Activated CD4-positive, alpha-beta memory T cell treated with anti-CD3 and anti-CD28 coated beads for 36 hours (primary cell): ENCODE results near the gene PPP2R5D. TPM values are rescaled to one million over a fixed set of nuclear protein-coding genes. Genes with fewer than 3 reads are reported as not detected.
"Not testable (repeated sequence)": the region's sequence is repeated elsewhere in the genome, so short reads cannot be mapped to it uniquely, and the experiment has no call there.

ENCODE experiments used
- CTCF ChIA-PET: fragments of 350-600 bp; sonication (Branson Sonifier 250); formaldehyde crosslinking; loops from one replicate; lab custom pipeline; 2021; ENCODE audit warnings: antibody characterized with exemption, inconsistent platforms; lab: Charles Lee
- POLR2A ChIA-PET: fragments of 350-600 bp; sonication (Branson Sonifier 250); formaldehyde crosslinking; loops from one replicate; lab custom pipeline; 2021; ENCODE audit warnings: antibody characterized with exemption; lab: Charles Lee
- DNase-seq: peaks from one replicate; pipeline ENCODE4 v3.0.0-alpha.2; 2020
- H3K27ac Mint-ChIP-seq: one replicate; pipeline ENCODE4 v1.8.0; 2021; ENCODE audit warnings: mixed read lengths
- H3K27me3 Mint-ChIP-seq: one replicate; pipeline ENCODE4 v1.8.0; 2021; ENCODE audit warnings: mixed read lengths
- H3K36me3 Mint-ChIP-seq: one replicate; pipeline ENCODE4 v1.8.0; 2021; ENCODE audit warnings: mixed read lengths
- H3K4me1 Mint-ChIP-seq: one replicate; pipeline ENCODE4 v1.8.0; 2021; ENCODE audit warnings: low read depth, mixed read lengths
- H3K4me3 Mint-ChIP-seq: one replicate; pipeline ENCODE4 v1.8.0; 2021; ENCODE audit warnings: mild to moderate bottlenecking, mixed read lengths
- H3K9me3 Mint-ChIP-seq: one replicate; pipeline ENCODE4 v1.8.0; 2021; ENCODE audit warnings: mixed read lengths
- intact Hi-C: fragments of 100-400 bp; cut with micrococcal nuclease; formaldehyde crosslinking; loops from one replicate; pipeline ENCODE4 v1.15.1; 2023
- total RNA-seq, 2 experiments: library from RNA; stranded (reverse); gene quantifications; one replicate each; pipeline ENCODE4 v1.2.3, GENCODE V29; 2021

Gene PPP2R5D
- 10 to 100 TPM; 59.1 to 60.2 TPM for total RNA-seq

- H3K27ac Mint-ChIP-seq, result peak within 1 kb of the TSS; percentile 85
- no peaks in the 10 kb centered on the region for H3K9me3 Mint-ChIP-seq
- ChIA-PET CTCF (interaction anchor here (0.8 to 1.4 kb wide), 5 partner anchors 12 to 258 kb away, joined by 3 to 7 read pairs (median 4); partner anchors contain the start of gene CNPY3), POLR2A (interaction anchor here (0.6 to 2.0 kb wide), 11 partner anchors 10 to 240 kb away, joined by 3 to 15 read pairs (median 4); partner anchors contain the start of genes CNPY3, KLC4, KLHDC3 and MEA1)
- intact Hi-C loops, result loop anchor here (1.0 to 2.0 kb wide), 4 partner anchors 30 to 237 kb away; partner anchors contain the start of genes CNPY3, CUL7, KLHDC3 and TBCC
- peak within 1 kb of the TSS; percentile 85 for H3K4me3 Mint-ChIP-seq
- H3K27me3 Mint-ChIP-seq, result no peaks in the 10 kb centered on the region
- H3K4me1 Mint-ChIP-seq, result peaks cover 56% of the 10 kb centered on the region
- H3K36me3 Mint-ChIP-seq, result peaks cover 4% of the 10 kb centered on the region
- peak; percentile 99 for DNase-seq
These were observed at the start of gene PPP2R5D for GRCh38 chr6:42984001-42984923. Gene PPP2R5D, plus strand, starts transcription at chr6:42984570. Its CDS starts 108 bp downstream, at chr6:42984678.

- no peak for DNase-seq
- ChIA-PET CTCF (interaction anchor here (1.0 kb wide), 1 partner anchor 208 kb away, joined by 4 read pairs; no protein-coding TSS in a partner anchor), POLR2A (no interaction called here)
- no peaks in the 10 kb centered on the region for H3K27me3 Mint-ChIP-seq
- H3K9me3 Mint-ChIP-seq, result no peaks in the 10 kb centered on the region
- H3K4me3 Mint-ChIP-seq, result no peak overlapping the region
- peaks cover 41% of the 10 kb centered on the region for H3K36me3 Mint-ChIP-seq
- intact Hi-C loops, result no loop called here
- H3K27ac Mint-ChIP-seq, result no peak overlapping the region
- peaks cover 35% of the 10 kb centered on the region for H3K4me1 Mint-ChIP-seq
These were observed 49.0 kb upstream of the PPP2R5D start for GRCh38 chr6:42935322-42935721.

DNA sequence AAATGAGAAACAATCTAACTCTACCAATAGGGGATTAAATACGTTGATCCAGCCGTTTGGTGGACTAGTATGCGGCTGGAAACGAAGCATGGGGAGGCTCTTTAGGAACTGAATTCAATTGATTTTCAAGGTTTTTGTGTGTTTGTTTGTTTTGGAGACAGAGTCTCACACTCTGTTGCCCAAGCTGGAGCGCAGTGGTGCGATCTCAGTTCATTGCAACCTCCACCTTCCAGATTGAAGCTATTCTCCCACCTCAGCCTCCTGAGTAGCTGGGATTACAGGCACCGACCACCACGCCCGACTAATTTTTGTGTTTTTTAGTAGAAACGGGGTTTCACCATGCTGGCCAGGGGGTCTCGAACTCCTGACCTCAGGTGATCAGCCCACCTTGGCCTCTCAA is 48.0 kb upstream of the PPP2R5D start:
- H3K4me3 Mint-ChIP-seq, result no peak overlapping the region
- no peaks in the 10 kb centered on the region for H3K27me3 Mint-ChIP-seq
- CTCF ChIA-PET, result no interaction called here
- H3K9me3 Mint-ChIP-seq, result no peaks in the 10 kb centered on the region
- DNase-seq, result no peak
- intact Hi-C loops, result no loop called here
- peaks cover 42% of the 10 kb centered on the region for H3K36me3 Mint-ChIP-seq
- POLR2A ChIA-PET, result interaction anchor here (1.3 kb wide), 1 partner anchor 77 kb away, joined by 3 read pairs; the partner anchor contains the start of gene MEA1
- peaks cover 25% of the 10 kb centered on the region for H3K4me1 Mint-ChIP-seq
- H3K27ac Mint-ChIP-seq, result no peak overlapping the region

GRCh38 chr6:42937548-42938427 is 46.6 kb upstream of the PPP2R5D start:
- H3K9me3 Mint-ChIP-seq, result no peaks in the 10 kb centered on the region
- ChIA-PET POLR2A (interaction anchor here (0.6 to 1.6 kb wide), 4 partner anchors 9 to 268 kb away, joined by 3 to 4 read pairs (median 4); partner anchors contain the start of genes CNPY3 and MEA1), CTCF (interaction anchor here (0.9 kb wide), 1 partner anchor 205 kb away, joined by 3 read pairs; no protein-coding TSS in a partner anchor)
- H3K27ac Mint-ChIP-seq, result no peak overlapping the region
- no peaks in the 10 kb centered on the region for H3K27me3 Mint-ChIP-seq
- peaks cover 31% of the 10 kb centered on the region for H3K36me3 Mint-ChIP-seq
- no peak for DNase-seq
- H3K4me1 Mint-ChIP-seq, result peaks cover 13% of the 10 kb centered on the region
- intact Hi-C loops, result no loop called here
- no peak overlapping the region for H3K4me3 Mint-ChIP-seq

DNA sequence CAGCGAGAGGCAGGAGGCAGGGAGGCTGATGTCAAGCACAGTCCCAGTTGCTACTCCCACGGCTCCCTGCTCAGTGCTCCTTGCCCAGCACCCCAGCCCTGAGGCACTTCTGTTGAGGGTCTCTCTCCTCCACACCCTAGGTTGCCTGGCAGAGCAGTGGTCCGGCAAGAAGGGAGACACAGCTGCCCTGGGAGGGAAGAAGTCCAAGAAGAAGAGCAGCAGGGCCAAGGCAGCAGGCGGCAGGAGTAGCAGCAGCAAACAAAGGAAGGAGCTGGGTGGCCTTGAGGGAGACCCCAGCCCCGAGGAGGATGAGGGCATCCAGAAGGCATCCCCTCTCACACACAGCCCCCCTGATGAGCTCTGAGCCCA is 46.0 kb upstream of the PPP2R5D start:
- no peak overlapping the region for H3K27ac Mint-ChIP-seq
- H3K4me1 Mint-ChIP-seq, result peaks cover 7% of the 10 kb centered on the region
- ChIA-PET POLR2A (interaction anchor here (0.6 to 1.6 kb wide), 2 partner anchors 10 to 57 kb away, joined by 4 read pairs; partner anchors contain the start of gene CNPY3), CTCF (interaction anchor here (0.9 kb wide), 1 partner anchor 205 kb away, joined by 3 read pairs; no protein-coding TSS in a partner anchor)
- H3K27me3 Mint-ChIP-seq, result no peaks in the 10 kb centered on the region
- no peak overlapping the region for H3K4me3 Mint-ChIP-seq
- intact Hi-C loops, result no loop called here
- H3K9me3 Mint-ChIP-seq, result no peaks in the 10 kb centered on the region
- peaks cover 29% of the 10 kb centered on the region for H3K36me3 Mint-ChIP-seq
- no peak for DNase-seq

GRCh38 chr6:42938987-42939809 is 45.2 kb upstream of the PPP2R5D start:
- Mint-ChIP-seq H3K4me3 (no peak overlapping the region), H3K27me3 (no peaks in the 10 kb centered on the region), H3K36me3 (peaks cover 31% of the 10 kb centered on the region), H3K4me1 (peaks cover 5% of the 10 kb centered on the region), H3K27ac (no peak overlapping the region), H3K9me3 (no peaks in the 10 kb centered on the region)
- intact Hi-C loops, result no loop called here
- POLR2A ChIA-PET, result interaction anchor here (1.2 kb wide), 1 partner anchor 10 kb away, joined by 3 read pairs; the partner anchor contains the start of gene CNPY3
- CTCF ChIA-PET, result interaction anchor here (0.9 kb wide), 1 partner anchor 205 kb away, joined by 3 read pairs; no protein-coding TSS in a partner anchor
- no peak for DNase-seq

- Mint-ChIP-seq H3K4me1 (peaks cover 4% of the 10 kb centered on the region), H3K27me3 (no peaks in the 10 kb centered on the region), H3K9me3 (no peaks in the 10 kb centered on the region), H3K4me3 (no peak overlapping the region), H3K36me3 (peaks cover 30% of the 10 kb centered on the region), H3K27ac (no peak overlapping the region)
- DNase-seq, result no peak
- CTCF ChIA-PET, result no interaction called here
- POLR2A ChIA-PET, result interaction anchor here (1.2 kb wide), 1 partner anchor 10 kb away, joined by 3 read pairs; the partner anchor contains the start of gene CNPY3
- intact Hi-C loops, result no loop called here
These were observed 44.6 kb upstream of the PPP2R5D start for GRCh38 chr6:42939810-42940167.

GRCh38 chr6:42940493-42941045 is 43.8 kb upstream of the PPP2R5D start:
- H3K27ac Mint-ChIP-seq, result peak overlapping the region; percentile 33
- H3K9me3 Mint-ChIP-seq, result no peaks in the 10 kb centered on the region
- no peaks in the 10 kb centered on the region for H3K27me3 Mint-ChIP-seq
- H3K36me3 Mint-ChIP-seq, result peaks cover 29% of the 10 kb centered on the region
- no peak for DNase-seq
- CTCF ChIA-PET, result no interaction called here
- no peak overlapping the region for H3K4me3 Mint-ChIP-seq
- intact Hi-C loops, result no loop called here
- H3K4me1 Mint-ChIP-seq, result peaks cover 1% of the 10 kb centered on the region
- POLR2A ChIA-PET, result interaction anchor here (0.6 to 1.2 kb wide), 2 partner anchors 11 to 287 kb away, joined by 3 read pairs; partner anchors contain the start of gene CNPY3

GRCh38 chr6:42941356-42941755 is 43.0 kb upstream of the PPP2R5D start:
- DNase-seq, H3K4me1 Mint-ChIP-seq, POLR2A ChIA-PET, H3K4me3 Mint-ChIP-seq, H3K9me3 Mint-ChIP-seq, intact Hi-C loops, H3K27me3 Mint-ChIP-seq, CTCF ChIA-PET, H3K27ac Mint-ChIP-seq: not testable (repeated sequence)
- peaks cover 23% of the 10 kb centered on the region for H3K36me3 Mint-ChIP-seq

DNA sequence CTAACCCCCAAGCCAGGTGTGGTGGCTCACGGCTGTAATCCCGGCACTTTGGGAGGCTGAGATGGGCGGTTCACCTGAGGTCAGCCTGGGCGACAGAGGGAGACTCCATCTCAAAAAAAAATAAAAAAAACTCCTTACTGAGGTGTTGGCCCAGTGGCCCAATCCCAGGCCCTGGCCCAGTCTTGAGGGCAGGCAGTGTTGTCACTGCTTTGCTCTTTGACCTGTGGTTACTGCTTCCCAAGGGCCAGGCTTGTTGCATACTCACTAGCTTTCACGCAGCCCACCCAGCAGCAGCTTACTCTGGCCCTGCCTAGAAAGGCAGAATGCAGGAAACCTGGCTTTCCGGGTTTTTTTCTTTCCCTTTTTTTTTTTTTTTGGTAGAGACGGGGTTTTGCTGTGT is 41.9 kb upstream of the PPP2R5D start:
- ChIA-PET CTCF (no interaction called here), POLR2A (no interaction called here)
- Mint-ChIP-seq H3K4me3 (no peak overlapping the region), H3K27me3 (no peaks in the 10 kb centered on the region), H3K36me3 (peaks cover 19% of the 10 kb centered on the region), H3K4me1 (peaks cover 1% of the 10 kb centered on the region), H3K9me3 (no peaks in the 10 kb centered on the region), H3K27ac (no peak overlapping the region)
- DNase-seq, result no peak
- intact Hi-C loops, result no loop called here
